BE2C (cell line): ENCODE results near the gene JPT1.

Experiments
- DNase-seq: peaks from one replicate; pipeline ENCODE4 v3.0.0-alpha.2; 2020
- H3K27me3 ChIP-seq: fragments of 250-450 bp; sonication (Bioruptor Pico); 2 replicates; pipeline ENCODE4 v1.5.1; 2020; ENCODE audit warnings: mild to moderate bottlenecking
- H3K36me3 ChIP-seq: fragments of 250-450 bp; sonication (Bioruptor Pico); 2 replicates; pipeline ENCODE4 v1.5.1; 2020; ENCODE audit warnings: mild to moderate bottlenecking
- H3K4me1 ChIP-seq: fragments of 250-450 bp; sonication (Bioruptor Pico); 2 replicates; pipeline ENCODE4 v1.5.1; 2020
- H3K4me3 ChIP-seq: 2 replicates; pipeline ENCODE4 v1.5.1; 2011; ENCODE audit warnings: low read depth, low read length
- H3K9me3 ChIP-seq: fragments of 250-450 bp; sonication (Bioruptor Pico); 2 replicates; pipeline ENCODE4 v1.5.1; 2020
- TF ChIP-seq, protein P1 (sequence below): IDR thresholded peaks from 2 replicates; pipeline ENCODE4 v1.5.1; 2012; ENCODE audit warnings: mild to moderate bottlenecking, low read depth, low read length

The JPT1 gene

DNA sequence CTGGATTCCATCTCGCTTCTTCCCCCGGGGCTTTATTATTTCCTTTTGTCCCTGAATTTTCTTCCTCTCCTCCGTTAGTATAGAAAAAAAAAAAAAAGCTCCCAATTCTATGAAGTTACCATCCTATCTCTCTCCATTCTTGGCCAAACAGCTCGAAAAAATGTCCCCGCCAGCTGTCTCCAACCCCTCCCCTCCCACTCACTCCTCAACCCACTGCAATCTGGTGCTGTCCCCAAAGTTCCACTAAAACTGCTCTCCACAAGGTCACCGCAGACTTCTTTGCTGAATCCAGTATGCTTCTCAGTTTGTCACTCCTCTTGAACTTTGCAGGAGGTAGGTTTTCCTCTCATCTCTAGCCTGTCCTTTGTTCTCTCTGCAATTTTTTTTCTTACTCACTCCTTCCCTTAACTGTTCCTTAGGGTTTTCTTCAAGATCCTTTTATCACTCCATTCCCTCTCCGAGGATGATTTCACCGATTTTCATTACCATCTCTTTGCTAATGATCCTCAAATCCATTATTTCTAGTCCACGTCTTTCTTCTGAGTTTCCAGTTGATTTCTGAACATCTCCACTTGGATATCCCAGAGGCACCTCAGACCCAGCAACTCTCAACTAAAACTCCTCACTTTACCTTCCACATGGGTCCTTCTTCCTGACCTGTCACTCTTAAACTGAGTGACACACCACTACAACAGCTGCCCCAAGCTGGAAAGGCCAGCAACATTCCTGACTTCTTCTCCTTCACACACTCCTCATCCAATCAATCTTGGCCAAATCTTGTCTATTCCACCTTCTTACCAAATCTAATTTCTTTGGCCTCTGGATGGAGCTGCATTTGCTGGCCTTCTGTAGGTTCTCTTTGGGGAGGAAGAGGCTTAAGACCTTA lies 29.9 kb upstream of the JPT1 start:
- H3K4me1 ChIP-seq: no peaks in the 10 kb centered on the region
- H3K9me3 ChIP-seq: no peaks in the 10 kb centered on the region
- DNase-seq: no peak
- peaks cover 17% of the 10 kb centered on the region for H3K36me3 ChIP-seq
- TF ChIP-seq, protein P1, sequence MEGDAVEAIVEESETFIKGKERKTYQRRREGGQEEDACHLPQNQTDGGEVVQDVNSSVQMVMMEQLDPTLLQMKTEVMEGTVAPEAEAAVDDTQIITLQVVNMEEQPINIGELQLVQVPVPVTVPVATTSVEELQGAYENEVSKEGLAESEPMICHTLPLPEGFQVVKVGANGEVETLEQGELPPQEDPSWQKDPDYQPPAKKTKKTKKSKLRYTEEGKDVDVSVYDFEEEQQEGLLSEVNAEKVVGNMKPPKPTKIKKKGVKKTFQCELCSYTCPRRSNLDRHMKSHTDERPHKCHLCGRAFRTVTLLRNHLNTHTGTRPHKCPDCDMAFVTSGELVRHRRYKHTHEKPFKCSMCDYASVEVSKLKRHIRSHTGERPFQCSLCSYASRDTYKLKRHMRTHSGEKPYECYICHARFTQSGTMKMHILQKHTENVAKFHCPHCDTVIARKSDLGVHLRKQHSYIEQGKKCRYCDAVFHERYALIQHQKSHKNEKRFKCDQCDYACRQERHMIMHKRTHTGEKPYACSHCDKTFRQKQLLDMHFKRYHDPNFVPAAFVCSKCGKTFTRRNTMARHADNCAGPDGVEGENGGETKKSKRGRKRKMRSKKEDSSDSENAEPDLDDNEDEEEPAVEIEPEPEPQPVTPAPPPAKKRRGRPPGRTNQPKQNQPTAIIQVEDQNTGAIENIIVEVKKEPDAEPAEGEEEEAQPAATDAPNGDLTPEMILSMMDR: no peak
- H3K27me3 ChIP-seq: no peaks in the 10 kb centered on the region
- H3K4me3 ChIP-seq: no peak overlapping the region

DNA sequence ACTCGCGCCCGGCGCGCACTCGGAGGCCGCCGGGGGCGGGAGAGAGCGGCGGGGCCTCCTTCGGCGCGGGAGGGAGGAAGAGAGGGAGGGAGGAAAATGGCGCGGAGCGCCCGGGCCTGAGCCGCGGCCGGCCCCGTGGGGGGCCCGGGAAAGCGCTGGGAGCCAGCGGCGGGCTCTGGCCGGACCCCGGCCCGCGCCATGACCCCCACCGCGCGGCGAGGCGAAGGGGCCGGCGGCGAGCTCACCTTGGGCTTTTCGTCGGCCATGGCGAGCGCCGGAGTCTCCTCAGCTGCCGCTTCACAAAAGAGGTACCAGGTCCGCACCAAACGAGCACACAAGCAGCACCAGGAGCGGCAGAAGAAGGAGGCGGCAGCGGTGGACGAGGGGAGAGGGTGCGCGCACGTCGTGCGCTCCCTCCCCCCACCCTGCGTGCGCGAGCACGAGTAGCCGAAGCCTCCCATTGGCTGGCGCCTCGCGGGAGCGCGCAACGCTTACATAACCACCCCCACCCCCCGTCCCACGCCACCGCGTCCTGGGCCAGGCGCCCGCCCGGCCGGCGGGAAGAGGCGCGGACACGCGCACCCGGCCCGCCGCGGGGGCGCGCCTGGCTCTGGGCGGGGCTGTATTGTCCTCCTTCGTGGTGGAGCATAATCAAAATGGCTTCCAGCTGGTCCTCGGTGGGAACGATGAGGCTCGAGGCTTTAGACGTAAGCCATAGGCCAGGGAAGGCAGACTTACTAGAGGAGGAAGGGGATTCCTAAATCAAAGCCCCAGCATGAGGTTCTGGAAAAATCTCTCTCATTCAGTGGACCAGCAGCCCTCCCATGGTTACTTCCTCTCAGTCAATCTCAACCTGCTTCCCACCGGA lies 28.5 kb upstream of the JPT1 start, which contains the start of gene SUMO2:
SUMO2 (minus strand) TSS at position 391 of the 868 bp plus-strand sequence; CDS start at position 266, 125 bp downstream.
- Histone ChIP-seq H3K9me3 (no peaks in the 10 kb centered on the region), H3K4me1 (no peaks in the 10 kb centered on the region), H3K36me3 (peaks cover 25% of the 10 kb centered on the region), H3K27me3 (no peaks in the 10 kb centered on the region), H3K4me3 (peak within 1 kb of the TSS; percentile 99)
- TF ChIP-seq, protein P1: peak; percentile 9; the same call in 1 of the 2 replicates
- DNase-seq: peak; percentile 97

- TF ChIP-seq, protein P1: no peak
- no peaks in the 10 kb centered on the region for H3K9me3 ChIP-seq
- H3K4me3 ChIP-seq: peak overlapping the region; percentile 99
- DNase-seq: no peak
- H3K4me1 ChIP-seq: no peaks in the 10 kb centered on the region
- H3K27me3 ChIP-seq: no peaks in the 10 kb centered on the region
- peaks cover 28% of the 10 kb centered on the region for H3K36me3 ChIP-seq
These were observed 27.9 kb upstream of the JPT1 start for GRCh38 chr17:75182319-75182568.

DNA sequence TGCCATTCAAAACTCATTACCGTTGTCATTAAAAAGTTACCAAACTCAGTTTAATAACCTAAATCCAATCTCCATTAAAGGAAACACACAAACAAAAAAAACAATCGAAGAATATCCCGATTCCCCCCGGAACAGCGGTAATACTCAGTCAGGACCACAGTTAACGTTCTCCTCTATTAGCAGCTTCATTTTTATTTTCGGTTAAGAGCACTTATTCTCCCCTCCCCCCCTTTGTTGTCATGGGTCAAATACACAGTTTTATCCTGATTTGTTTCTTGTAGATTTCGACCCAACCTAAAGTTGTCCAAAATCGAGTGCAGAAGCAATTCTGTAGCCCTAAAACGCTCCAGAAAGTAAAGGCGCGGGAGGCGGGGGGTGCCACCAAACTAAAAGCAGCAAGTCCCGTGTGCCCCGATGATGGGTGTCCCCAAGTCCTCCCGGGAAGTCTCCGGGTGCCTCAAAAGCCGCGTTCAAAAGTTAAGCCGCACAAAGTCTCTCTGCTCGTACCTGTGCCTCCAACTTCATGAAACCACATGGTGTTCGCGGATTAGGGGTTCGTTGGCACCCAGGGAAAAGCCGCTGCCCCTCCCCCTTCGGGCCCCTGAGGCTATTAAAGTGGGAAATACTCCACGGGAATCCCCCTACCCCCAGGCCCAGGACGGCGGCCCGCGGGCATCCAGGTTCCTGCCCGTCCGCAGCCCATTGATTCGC lies 27.5 kb upstream of the JPT1 start:
- TF ChIP-seq, protein P1: no peak
- no peaks in the 10 kb centered on the region for H3K4me1 ChIP-seq
- H3K36me3 ChIP-seq: peaks cover 31% of the 10 kb centered on the region
- DNase-seq: no peak
- no peaks in the 10 kb centered on the region for H3K27me3 ChIP-seq
- no peaks in the 10 kb centered on the region for H3K9me3 ChIP-seq
- H3K4me3 ChIP-seq: peak overlapping the region; percentile 99

DNA sequence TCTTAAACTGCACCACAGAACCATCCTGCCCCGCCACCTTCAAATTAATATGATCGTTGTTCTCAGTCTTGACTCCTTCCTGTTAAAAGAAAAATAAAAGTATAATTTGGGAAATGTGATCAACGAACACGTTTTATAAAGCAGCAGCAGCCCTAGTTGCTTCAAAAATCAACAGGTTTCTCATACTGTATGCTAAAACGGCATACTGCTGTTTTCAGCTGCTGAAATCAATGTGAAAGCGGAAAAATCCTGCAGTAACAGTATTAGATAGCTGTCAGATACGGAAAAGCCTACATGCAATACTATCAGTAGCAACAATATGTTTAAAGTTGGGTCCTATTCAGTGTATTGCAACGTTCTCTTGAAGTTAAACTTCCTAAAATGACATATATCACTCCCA lies 26.8 kb upstream of the JPT1 start:
- peaks cover 37% of the 10 kb centered on the region for H3K36me3 ChIP-seq
- DNase-seq: no peak
- no peaks in the 10 kb centered on the region for H3K9me3 ChIP-seq
- peak overlapping the region; percentile 99 for H3K4me3 ChIP-seq
- TF ChIP-seq, protein P1: no peak
- no peaks in the 10 kb centered on the region for H3K27me3 ChIP-seq
- no peaks in the 10 kb centered on the region for H3K4me1 ChIP-seq
